Fibroblast of lung (primary cell): ENCODE data around the gene COBL. TPM values are rescaled to one million over a fixed set of nuclear protein-coding genes. Genes with fewer than 3 reads are reported as not detected.

Experiments used
- DNase-seq, 2 donors: peaks; one replicate each; pipeline versions ENCODE4 v3.0.0 to v3.0.0-alpha.2; 2010; ENCODE audit warnings: low read depth in 2 of 2
- H2AFZ ChIP-seq: 2 replicates; pipeline ENCODE4 v1.5.1; 2012; ENCODE audit warnings: low read length, control low read depth, inconsistent platforms
- H3K27ac ChIP-seq: 2 replicates; pipeline ENCODE4 v1.5.1; 2011; ENCODE audit warnings: low read length, control low read depth; ENCODE audit not compliant: insufficient read depth
- H3K27me3 ChIP-seq: 2 replicates; pipeline ENCODE4 v1.5.1; 2011; ENCODE audit warnings: mild to moderate bottlenecking, low read length; ENCODE audit not compliant: control insufficient read depth, insufficient read depth
- H3K36me3 ChIP-seq: 2 replicates; pipeline ENCODE4 v1.5.1; 2011; ENCODE audit warnings: low read length; ENCODE audit not compliant: control insufficient read depth, insufficient read depth
- H3K4me1 ChIP-seq: 2 replicates; pipeline ENCODE4 v1.5.1; 2011; ENCODE audit warnings: low read length; ENCODE audit not compliant: control insufficient read depth, insufficient read depth; ENCODE audit errors: extremely low read depth
- H3K4me2 ChIP-seq: 2 replicates; pipeline ENCODE4 v1.5.1; 2011; ENCODE audit warnings: low read length, control low read depth; ENCODE audit not compliant: insufficient read depth; ENCODE audit errors: extremely low read depth
- H3K4me3 ChIP-seq, 4 experiments: fragments of 200-600 bp in 1 of 4; sonication (generic) in 1 of 4; replicated peaks in 1 of 4; 2 replicates each; pipeline ENCODE4 v1.5.1; 2011 to 2016; ENCODE audit warnings: low read length in 4 of 4, low read depth in 3 of 4, mild to moderate bottlenecking in 3 of 4, control low read depth in 2 of 4, inconsistent platforms in 1 of 4, mixed read lengths in 1 of 4; ENCODE audit not compliant: insufficient read depth in 1 of 4; ENCODE audit errors: control extremely low read depth in 1 of 4
- H3K79me2 ChIP-seq: 2 replicates; pipeline ENCODE4 v1.5.1; 2012; ENCODE audit warnings: mild to moderate bottlenecking, low read length, inconsistent platforms; ENCODE audit not compliant: control insufficient read depth, insufficient read depth
- H3K9ac ChIP-seq: 2 replicates; pipeline ENCODE4 v1.5.1; 2011; ENCODE audit warnings: mild to moderate bottlenecking, low read length, control low read depth; ENCODE audit not compliant: insufficient read depth
- H3K9me3 ChIP-seq: 2 replicates; pipeline ENCODE4 v1.5.1; 2012; ENCODE audit warnings: low read depth, low read length; ENCODE audit not compliant: control insufficient read depth, insufficient read depth
- H4K20me1 ChIP-seq: 2 replicates; pipeline ENCODE4 v1.5.1; 2011; ENCODE audit warnings: low read length; ENCODE audit not compliant: control insufficient read depth, insufficient read depth; ENCODE audit errors: extremely low read depth
- EZH2 ChIP-seq: IDR thresholded peaks from 2 replicates; pipeline ENCODE4 v1.5.1; 2012; ENCODE audit warnings: low read length, control low read depth, mild to moderate bottlenecking; ENCODE audit errors: missing control alignments
- polyA plus RNA-seq, 2 donors: library from polyadenylated mRNA; depleted of rRNA in 1 of 2; stranded (reverse) in 1 of 2; unstranded in 1 of 2; fragments of >200 nt; gene quantifications; 2 replicates each; pipeline ENCODE4 v1.2.1, GENCODE V29; 2011 to 2012; ENCODE audit warnings: missing spikeins in 1 of 2
- total RNA-seq: library from RNA; depleted of rRNA; stranded (reverse); fragments of >200 nt; gene quantifications from 2 replicates; pipeline ENCODE4 v1.2.1, GENCODE V29; 2014
- TF ChIP-seq, protein P1 (sequence below), 2 donors: IDR thresholded peaks in 1 of 2; conservative IDR thresholded peaks in 1 of 2; 1 replicate in 1 of 2; 2 replicates in 1 of 2; pipeline ENCODE4 v1.5.1; 2011 to 2012; ENCODE audit warnings: low read length in 2 of 2, control low read depth in 1 of 2, inconsistent platforms in 1 of 2, low read depth in 1 of 2, mild to moderate bottlenecking in 1 of 2

The COBL gene
- total and polyA plus RNA-seq, 2 donors (not counting 1 experiment from before 2014, with no cell fraction given), result 0.10 to 0.33 TPM

DNA sequence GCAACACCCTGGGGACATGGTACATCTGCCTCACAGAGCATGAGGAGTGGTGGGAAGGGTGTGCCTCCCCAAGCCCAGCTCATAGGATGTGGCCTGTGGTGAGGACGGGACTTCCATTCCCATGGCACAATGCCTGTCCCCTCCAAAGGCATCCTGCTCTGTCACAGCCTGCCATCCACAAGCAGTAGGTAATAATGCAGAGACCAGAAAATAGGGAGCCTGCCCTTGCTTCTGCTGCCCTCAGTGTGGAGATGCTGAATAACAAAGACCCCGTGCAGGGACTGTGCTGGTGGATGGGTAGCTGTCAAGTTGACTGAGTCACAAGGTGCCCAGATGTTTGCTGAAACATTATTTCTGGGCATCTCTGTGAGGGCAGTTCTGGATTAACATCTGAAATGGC, 334.0 kb downstream of the COBL start:
- Histone ChIP-seq H3K4me1 (no peaks in the 10 kb centered on the region), H3K4me2 (no peak overlapping the region), H3K27me3 (peaks cover 2% of the 10 kb centered on the region), H3K9me3 (no peaks in the 10 kb centered on the region), H4K20me1 (no peaks in the 10 kb centered on the region), H3K9ac (no peak overlapping the region), H3K4me3 (no peak overlapping the region), H2AFZ (no peak overlapping the region), H3K27ac (no peak overlapping the region), H3K79me2 (no peaks in the 10 kb centered on the region), H3K36me3 (no peaks in the 10 kb centered on the region)
- TF ChIP-seq, protein P1, sequence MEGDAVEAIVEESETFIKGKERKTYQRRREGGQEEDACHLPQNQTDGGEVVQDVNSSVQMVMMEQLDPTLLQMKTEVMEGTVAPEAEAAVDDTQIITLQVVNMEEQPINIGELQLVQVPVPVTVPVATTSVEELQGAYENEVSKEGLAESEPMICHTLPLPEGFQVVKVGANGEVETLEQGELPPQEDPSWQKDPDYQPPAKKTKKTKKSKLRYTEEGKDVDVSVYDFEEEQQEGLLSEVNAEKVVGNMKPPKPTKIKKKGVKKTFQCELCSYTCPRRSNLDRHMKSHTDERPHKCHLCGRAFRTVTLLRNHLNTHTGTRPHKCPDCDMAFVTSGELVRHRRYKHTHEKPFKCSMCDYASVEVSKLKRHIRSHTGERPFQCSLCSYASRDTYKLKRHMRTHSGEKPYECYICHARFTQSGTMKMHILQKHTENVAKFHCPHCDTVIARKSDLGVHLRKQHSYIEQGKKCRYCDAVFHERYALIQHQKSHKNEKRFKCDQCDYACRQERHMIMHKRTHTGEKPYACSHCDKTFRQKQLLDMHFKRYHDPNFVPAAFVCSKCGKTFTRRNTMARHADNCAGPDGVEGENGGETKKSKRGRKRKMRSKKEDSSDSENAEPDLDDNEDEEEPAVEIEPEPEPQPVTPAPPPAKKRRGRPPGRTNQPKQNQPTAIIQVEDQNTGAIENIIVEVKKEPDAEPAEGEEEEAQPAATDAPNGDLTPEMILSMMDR (conservative IDR thresholded peaks at IDR 0.05 in 1 of 2, IDR thresholded peaks at IDR 0.05 in 1 of 2; ENCODE audit: low read depth in 1 of 2, low read length in 2 of 2), result no peak
- TF ChIP-seq EZH2, result no peak
- no peak for DNase-seq

DNA sequence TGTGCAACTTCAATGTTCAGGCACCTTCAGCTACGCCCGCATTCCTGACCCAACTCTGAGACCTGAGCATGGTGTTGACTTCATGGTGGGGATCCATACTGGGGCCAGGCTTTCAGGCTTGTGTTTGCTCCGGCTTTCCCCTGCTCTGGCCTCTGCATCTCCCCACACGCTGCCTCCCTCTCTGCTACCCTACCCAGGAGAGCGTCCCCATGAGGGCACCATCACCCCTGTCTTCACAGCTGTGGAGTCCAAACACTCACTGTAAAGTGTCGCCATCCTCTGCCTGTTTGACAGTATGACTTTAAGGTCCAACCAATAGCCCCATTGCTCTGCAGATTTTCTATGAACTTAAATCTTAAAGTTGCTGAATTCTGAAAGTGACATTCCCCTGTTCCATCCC, 334.9 kb downstream of the COBL start:
- DNase-seq, result no peak
- Histone ChIP-seq H3K4me3 (no peak overlapping the region), H3K4me1 (no peaks in the 10 kb centered on the region), H3K9me3 (no peaks in the 10 kb centered on the region), H3K36me3 (no peaks in the 10 kb centered on the region), H4K20me1 (no peaks in the 10 kb centered on the region), H3K79me2 (no peaks in the 10 kb centered on the region), H2AFZ (no peak overlapping the region), H3K27ac (no peak overlapping the region), H3K27me3 (peaks cover 2% of the 10 kb centered on the region), H3K4me2 (no peak overlapping the region), H3K9ac (no peak overlapping the region)
- TF ChIP-seq EZH2, result no peak
- TF ChIP-seq, protein P1 (conservative IDR thresholded peaks at IDR 0.05 in 1 of 2, IDR thresholded peaks at IDR 0.05 in 1 of 2; ENCODE audit: low read depth in 1 of 2, low read length in 2 of 2), result no peak

DNA sequence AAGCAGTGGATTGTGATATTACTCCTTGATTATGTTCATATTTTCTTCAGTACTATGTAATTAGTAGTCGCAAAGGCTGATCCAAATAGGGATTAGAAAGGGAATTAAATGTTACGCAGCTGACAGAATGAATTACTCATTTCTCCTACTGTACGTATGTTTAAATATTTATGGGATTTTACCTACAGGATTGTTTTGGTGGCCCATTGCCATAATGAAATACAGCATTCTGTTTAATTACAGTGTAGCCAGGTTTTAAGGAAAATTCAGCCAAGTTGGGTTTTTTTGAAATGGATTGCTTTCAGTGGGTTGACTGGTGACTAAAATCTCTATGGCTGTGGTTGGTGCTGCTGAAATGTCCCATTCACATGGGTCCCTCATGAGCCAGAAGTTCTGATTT, 336.2 kb downstream of the COBL start:
- Histone ChIP-seq H3K36me3 (no peaks in the 10 kb centered on the region), H4K20me1 (no peaks in the 10 kb centered on the region), H2AFZ (no peak overlapping the region), H3K79me2 (no peaks in the 10 kb centered on the region), H3K27me3 (peaks cover 2% of the 10 kb centered on the region), H3K4me1 (no peaks in the 10 kb centered on the region), H3K4me3 (no peak overlapping the region), H3K9me3 (no peaks in the 10 kb centered on the region), H3K4me2 (no peak overlapping the region), H3K9ac (no peak overlapping the region), H3K27ac (no peak overlapping the region)
- no peak for DNase-seq
- TF ChIP-seq EZH2, result no peak
- TF ChIP-seq, protein P1 (conservative IDR thresholded peaks at IDR 0.05 in 1 of 2, IDR thresholded peaks at IDR 0.05 in 1 of 2; ENCODE audit: low read depth in 1 of 2, low read length in 2 of 2), result no peak
